ENCODE measurements around the gene PPFIBP1.
A peak's percentile ranks its signal among the peaks of the same experiment; 100 is the strongest.

Gene PPFIBP1

DNA sequence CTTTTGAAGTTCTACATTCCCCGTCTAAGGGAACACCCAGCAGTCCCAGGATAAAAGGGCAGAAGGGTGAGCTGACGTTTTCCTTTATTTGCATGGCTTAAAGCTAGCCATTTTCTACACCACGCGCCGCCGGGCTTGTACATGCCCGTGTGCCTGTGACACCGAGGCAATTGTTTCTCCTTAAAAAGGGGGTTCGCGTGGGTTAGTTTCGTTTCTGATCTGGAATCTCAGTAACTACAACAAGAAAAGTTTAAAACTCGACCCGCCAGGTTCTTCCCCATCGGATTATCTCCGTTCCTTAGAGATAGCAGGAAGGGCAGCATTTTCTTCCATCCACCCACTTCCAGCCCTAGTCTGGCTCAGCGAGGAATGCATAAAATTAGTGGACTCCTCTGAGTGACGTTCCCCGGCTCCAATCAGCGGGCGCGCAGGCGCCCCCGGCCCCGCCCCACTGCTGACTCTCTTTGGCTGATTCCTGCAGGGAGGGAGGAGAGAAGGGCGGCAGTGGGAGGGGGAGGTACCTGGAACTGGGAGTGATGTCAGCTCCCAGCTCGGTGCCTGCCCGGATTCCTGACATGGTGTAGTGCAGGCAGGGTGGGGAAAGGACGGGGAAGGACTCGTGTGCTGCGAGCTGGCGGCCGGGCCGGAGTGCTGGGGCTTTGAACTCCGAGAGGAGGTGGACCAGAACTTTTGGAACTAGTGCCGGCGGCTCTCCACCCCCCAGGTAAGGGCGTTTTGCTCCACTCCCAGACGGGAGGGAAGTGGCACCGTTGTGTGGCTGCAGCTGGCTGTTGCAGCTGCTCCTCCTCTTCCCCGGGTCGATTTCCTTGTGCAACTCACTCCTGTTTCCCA is at the start of gene PPFIBP1:
Gene PPFIBP1 (plus strand): TSS at position 565 of the 852 bp plus-strand sequence. CDS start 109,191 bp downstream, outside the sequence.
- peak; percentile 97 for DNase-seq

DNA sequence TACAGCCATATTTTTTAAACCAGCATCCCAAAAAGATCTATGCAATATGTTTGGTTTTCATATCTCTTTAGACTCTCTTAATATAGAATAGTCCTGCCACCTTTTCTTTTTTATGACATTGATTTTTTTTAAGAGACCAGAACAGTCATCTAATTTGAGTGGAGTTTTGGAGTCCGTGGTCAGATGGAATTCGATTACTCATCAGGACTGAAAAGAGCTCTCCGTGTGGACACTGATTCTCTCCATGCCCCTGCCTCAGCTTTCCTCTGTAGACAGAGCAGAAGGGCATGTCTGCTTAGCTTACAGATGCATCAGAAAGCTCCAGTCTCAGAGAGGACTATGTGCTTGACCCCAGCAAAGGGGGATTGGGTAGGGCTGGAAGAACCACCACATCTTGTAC is 49.7 kb upstream of the PPFIBP1 start:
- DNase-seq = peak; percentile 47

- DNase-seq = no peak
These were observed 47.0 kb upstream of the PPFIBP1 start for GRCh38 chr12:27477049-27477448.

DNA sequence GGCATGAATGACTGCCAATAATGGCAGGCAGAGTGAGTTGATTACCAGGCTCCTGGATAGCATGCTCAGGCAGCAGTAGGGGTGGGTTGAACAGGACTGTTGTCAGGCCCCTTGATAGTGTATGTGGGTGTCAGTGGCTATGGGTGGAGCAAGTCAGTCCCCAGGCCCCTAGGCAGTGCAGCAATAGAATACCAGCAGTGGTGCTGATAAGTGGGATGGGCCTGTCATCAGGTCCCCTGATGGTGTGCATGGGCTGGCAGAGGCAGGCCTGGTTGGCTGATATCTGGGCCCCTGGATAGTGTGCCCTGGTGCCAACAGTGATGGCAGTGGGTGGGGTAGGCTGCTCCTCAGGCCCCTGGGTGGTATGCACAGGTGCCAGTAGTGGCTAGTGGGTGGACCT is 45.1 kb upstream of the PPFIBP1 start:
- DNase-seq = no peak

GRCh38 chr12:27480016-27480415 is 44.0 kb upstream of the PPFIBP1 start:
- no peak for DNase-seq

DNA sequence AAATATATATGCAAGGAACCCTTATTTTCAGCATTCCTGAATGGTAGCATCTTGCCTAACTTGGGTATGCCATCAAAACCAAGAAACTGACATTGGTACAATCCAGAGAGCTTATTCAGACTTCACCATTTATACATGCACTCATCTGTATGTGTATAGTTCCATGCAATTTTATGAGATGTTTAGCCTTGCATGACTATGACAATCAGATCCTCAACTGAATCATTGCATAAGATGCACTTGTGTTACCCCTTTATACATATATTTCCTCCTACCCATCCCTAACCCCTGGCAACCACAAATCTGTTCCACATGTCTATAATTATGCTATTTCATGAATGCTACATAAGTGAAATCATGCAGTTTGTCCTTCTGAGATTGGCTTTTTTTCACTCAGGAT is 37.0 kb upstream of the PPFIBP1 start:
- no peak for DNase-seq

- no peak for DNase-seq
These were observed 35.5 kb upstream of the PPFIBP1 start for GRCh38 chr12:27488479-27488878.

DNA sequence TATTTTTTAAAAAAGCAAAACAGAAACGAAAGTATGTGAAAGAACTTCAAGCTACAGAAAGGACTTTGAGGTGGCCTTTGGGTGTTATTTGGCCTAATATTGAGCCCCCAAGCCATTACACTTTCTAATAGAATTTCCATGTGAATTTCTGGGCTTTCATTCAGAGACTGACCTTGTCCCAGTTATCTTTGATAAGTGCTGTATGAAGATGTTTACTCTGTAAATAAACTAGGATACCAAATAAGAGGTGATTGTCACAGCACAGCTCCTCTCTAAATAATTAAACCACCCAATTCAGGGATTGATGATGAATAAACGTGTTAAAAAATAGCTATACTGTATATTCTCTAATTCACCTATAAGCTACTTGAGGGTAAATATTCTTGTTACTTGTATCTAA is 32.8 kb upstream of the PPFIBP1 start:
- no peak for DNase-seq

DNA sequence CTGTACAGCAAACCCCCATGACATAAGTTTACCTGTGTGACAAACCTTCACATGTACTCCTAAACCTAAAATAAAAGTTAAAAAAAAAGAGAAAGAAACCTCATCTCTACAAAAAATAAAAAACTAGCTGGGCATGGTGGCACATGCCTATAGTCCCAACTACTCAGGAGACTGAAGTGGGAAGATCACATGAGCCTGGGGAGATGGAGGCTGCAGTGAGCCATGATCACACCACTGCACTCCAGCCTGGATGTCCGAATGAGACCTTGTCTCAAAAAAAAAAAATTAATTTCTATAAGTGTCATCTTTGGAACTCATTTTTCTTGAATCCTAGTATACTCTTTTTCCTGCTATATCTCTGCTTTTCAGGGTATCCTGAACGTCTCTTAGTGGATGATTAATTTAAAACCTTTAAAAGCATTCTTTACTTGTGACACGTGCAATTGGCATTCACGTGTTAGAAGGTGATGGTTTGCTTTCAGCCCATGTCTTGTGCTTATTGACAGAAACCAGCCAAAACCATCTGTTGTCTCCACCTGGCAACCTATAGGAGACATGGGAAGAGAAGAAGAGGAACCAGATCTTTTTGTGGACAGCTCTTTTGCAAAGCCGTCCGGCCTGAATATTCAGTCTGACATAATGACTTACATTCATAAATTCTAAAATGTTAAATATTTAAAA is 30.6 kb upstream of the PPFIBP1 start:
- DNase-seq = peak; percentile 24

DNA sequence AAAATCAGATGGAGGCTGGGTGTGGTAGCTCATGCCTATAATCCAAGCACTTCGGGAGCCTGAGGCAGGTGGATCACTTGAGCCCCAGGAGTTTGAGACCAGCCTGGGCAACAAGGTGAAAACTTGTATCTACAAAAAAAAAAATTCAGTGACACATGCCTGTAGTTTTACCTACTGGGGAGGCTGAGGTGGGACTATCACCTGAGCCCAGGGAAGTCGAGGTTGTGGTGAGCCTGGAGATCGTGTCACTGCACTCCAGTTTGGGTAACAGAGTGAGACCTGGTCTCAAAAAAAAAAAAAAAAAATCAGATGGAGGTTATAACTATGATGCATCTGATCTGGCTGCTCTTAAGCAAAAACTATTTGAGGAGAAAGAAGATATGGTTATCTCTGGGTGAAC is 26.6 kb upstream of the PPFIBP1 start:
- no peak for DNase-seq

- no peak for DNase-seq
These were observed 25.9 kb upstream of the PPFIBP1 start for GRCh38 chr12:27498149-27498548.

GRCh38 chr12:27498761-27499160 is 25.2 kb upstream of the PPFIBP1 start:
- DNase-seq = no peak

- no peak for DNase-seq
These were observed 24.6 kb upstream of the PPFIBP1 start for GRCh38 chr12:27499377-27499776.

- no peak for DNase-seq
These were observed 23.5 kb upstream of the PPFIBP1 start for GRCh38 chr12:27500546-27500945.

GRCh38 chr12:27502021-27502435 is 22.0 kb upstream of the PPFIBP1 start:
- no peak for DNase-seq

DNA sequence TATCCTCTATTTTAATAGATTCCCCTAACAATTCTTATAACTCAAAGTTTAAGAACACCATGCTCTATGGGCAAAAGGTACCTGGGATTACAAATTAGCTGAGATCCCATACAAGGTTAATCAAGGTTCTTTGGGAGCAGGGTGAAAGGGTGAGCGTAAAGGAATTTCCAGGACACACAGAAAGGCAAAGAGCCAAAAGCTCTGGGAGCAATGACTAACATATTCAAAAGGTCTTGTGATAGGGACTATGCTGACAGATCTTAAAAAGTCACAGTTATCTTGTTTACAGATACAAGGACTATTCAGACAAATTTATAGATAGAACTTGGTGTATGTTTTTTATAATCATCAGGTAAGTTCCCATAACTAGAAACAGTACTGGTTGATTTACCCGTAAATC is 19.5 kb upstream of the PPFIBP1 start:
- DNase-seq = no peak

- peak; percentile 15 for DNase-seq
These were observed 18.9 kb upstream of the PPFIBP1 start for GRCh38 chr12:27505109-27505508.

DNA sequence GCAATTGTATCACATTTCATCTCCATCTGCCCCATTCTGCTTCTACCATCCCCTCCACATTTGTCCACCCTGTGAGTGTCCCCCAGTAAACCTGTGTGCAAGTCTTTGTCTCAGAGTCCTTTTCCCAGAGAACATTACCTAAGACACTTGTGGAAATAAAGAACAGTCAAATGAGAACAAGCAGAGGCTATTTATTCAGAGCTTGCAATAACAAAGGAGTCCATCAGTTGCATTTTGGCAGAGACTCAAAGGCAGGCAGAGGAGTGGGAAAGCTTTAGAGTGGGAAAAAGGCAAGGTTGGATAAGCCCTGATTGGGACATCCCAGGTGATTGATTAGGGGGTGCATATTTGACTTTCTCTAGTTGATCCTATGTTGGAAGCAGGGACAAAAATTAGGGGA is 18.2 kb upstream of the PPFIBP1 start:
- no peak for DNase-seq

DNA sequence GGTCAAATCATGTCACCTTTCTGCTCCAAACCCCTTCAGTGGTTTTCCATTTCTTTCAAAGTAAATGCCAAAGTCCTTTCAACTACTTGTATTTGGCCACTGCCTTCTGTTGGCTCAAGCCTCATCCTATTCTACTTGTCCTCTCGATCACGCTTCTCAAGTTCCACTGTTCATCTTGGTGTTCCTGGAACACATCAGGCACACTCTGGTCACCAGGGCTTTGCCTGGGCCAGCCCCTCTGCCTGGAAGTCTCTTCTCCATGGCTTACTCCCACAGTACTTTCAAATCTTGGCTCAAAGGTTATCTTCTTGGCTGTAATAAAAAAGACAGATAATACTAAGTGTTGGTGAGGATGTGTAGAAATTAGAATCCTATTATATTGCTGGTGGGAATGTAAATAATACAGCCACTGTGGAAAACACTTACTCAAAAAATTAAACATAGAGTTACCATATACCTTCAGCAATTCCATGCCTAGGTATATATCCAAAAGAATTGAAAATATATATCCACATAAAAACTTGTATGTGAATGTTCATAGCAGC is 17.3 kb upstream of the PPFIBP1 start:
- no peak for DNase-seq

GRCh38 chr12:27508736-27509431 is 15.1 kb upstream of the PPFIBP1 start:
- no peak for DNase-seq

DNA sequence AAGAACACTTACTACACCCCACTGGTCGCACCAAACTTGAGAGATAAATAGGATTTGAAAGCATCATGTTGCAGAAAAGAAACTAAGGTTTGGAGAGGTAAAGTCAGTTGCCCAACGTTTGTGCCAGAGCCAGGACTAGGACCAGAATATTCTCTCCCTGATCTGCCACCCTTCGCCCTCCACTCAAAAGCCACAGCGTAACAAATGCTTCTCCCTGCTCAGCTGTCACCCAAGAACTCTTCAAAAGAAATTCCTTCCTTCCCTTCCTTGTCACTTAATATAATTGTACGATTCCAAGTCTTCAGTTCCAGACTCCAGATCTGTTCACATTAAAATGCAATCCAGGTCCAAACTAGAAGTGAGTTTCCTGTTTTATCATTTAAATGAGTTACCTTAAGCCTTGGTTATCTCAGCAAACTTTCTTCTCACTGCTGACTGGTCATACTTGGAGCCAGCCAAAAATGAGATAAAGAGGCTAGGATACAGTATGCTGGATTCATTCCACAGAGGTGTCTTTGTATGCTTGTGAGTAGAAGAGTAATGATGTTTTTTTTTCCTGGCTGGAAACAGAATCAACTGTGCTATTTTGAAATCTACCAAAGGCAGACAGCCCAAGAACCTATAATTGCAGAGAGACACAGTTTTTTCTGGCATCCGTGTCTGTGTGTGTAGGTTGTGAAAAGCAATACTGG is 12.8 kb upstream of the PPFIBP1 start:
- DNase-seq = peak; percentile 89

DNA sequence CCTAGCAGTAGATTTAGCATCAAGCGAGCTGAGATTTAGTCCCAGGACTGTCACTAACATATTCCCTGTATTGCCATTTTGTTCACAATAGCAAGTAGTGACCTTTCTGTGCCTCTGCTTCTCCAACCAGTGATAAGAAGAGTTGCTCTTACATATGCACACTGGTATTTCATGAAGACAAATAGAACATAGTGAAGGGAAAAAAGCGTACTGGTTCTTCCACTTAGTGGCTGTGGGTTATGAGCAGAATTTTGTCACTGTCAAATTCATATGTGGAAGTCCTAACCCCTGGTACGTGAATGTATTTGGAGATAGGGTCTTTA is 12.3 kb upstream of the PPFIBP1 start:
- no peak for DNase-seq
